GM21717 (cell line): ENCODE measurements around the gene PLEKHM1.

Experiments
- ATAC-seq: cut with Tn5 transposase; IDR thresholded peaks from one replicate; pipeline ENCODE4 v1.9.1; 2021; ENCODE audit warnings: mild to moderate bottlenecking, moderate library complexity; ENCODE audit not compliant: unreplicated experiment

Gene PLEKHM1

DNA sequence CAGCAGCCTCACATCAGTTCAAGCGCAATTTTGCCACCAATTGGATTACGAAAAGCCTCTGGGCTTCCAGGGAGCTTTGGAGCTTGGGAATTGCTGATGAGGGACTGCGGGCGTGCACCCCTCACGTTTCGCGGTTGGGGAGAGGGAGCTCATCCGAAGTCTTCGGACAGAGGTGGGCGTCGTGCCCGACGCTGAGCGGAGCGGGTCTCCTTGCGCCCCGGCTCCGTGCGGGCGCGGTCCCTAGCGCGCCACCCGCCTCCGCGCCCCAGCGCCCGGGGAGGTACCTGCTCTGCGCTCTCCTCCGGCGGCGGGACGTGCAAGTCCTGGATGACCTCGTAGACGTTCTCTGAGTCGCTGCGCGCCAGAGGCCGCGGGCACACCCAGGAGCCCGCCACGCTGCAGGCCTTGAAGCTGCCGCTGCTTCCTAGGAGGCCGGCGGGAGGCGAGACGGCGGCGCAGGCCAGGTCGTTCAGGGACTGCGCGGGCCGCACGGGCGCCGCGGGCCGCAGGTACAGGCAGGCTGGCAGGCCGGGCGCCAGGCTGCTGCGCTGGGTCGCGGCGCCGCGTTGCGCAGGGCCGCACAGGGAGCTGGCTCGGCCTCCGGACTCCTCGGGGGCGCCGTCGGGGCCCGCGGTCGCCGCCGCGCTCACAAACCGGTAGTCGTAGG is 61.0 kb downstream of the PLEKHM1 start:
- ATAC-seq = no peak

DNA sequence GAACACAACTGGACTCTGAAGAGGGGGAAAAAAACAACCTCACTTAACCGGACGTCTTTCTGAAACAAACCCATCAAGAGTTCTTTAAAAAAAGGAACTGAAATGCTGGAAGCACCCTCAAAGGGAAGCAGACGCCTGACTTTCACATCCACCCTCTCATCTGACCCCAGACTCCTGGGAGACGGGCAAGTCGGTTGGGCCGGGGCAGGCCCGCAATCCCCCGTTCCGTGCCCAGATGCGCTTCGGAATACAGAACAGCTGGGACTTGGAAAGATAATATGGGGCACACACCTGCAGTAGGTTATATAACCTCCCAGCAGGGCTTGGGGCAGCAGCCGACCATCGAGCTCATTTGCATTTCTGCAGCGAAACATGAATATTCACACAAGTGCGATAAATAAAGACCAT is 61.6 kb downstream of the PLEKHM1 start:
- no peak for ATAC-seq

DNA sequence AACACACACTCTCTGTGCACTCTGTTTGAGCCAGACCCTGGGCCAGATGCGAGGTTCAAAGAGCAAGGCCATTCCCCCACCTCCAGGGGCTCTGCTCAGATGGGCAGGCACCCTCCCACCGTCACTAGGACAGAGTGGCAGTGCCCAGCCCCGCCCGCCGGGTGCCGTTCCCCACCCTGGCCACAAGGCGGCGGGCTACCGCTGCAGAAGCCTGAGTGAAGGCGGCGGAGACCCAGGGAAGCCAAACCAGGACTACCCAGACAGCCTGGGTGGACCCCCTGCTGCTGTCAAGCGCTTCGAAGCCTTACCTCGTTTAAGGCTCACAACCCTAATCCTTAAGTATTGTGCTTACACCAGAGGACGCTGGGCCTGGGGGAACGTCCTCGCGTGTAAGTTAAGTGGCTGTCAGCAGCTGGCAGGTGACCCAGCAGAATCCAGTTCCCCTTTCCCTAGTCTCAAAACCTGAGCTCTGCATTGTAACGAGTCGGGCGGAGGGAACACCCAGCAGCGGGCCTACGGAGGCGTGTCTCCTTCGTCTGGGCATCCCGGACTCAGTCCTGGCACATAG is 62.4 kb downstream of the PLEKHM1 start:
- peak; percentile 38 for ATAC-seq

DNA sequence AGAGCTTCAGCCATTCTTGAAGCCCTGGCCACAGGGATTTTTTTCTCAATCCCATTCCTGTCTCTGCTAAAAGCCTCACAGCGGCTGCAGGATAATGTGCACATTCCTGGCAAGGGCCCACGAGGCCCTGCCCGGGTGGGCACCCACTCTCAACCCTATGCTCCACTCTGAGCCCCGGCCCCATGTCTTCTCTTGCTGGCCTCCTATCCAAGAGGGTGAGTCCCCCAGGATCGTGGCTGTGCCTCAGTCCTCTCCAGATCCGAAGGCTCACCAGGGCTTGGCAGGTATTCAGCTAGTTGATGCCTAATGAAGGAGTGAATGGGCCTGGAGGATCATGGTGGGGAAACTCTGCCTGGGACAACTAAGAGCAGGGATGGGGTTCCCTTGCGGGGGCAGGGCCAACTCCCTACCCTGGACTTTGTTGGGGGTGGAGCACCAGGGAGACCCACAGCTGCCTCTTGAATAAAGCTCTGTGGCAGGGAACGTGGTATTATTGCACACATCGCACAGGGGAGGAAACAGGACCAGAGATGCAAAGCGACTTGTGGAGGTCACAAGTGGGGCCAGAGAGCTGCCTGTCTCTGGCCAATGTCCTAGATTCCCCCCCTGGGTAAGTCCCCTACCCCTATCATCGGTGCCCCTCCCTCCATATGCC is 63.2 kb downstream of the PLEKHM1 start:
- no peak for ATAC-seq

DNA sequence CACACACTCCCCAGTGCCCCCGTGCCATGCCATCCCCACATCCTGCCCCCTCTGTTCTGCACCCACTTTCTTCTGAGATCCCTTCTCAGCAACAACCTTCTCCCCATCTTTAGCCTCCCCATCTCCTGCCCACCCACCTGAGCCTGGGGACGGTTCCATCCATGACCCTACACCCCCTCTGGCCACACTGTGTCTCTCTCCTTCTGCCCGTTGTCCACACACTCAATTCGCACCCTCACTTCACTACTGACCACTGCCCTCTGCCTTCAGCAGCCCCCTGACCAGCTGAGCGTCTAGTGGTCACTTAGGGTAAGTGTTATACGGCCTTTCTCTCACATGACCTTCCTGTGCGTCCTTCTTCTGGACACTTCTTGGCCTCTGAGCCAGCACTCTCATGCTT is 64.0 kb downstream of the PLEKHM1 start:
- no peak for ATAC-seq

DNA sequence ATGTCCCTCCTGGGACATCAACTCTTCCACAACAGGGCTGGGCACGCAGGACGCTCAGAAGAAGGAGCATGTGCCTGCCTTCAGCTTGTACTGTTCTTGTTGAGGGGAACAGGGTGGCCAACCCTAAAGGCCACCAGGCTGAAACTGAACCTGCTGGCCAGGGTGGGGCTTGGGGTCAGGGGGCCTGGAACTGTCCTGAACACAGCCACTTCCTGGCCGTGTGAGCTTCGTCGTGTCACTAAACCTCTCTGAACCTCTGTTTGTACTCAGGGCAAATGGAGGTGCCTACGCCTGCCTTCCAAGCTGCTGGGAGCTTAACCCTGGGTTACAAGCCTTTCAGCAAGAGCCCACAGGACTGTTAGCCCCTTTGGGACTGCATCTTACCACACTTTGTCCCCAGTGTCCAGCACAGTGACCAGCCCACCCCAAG is 64.5 kb downstream of the PLEKHM1 start:
- ATAC-seq = no peak

DNA sequence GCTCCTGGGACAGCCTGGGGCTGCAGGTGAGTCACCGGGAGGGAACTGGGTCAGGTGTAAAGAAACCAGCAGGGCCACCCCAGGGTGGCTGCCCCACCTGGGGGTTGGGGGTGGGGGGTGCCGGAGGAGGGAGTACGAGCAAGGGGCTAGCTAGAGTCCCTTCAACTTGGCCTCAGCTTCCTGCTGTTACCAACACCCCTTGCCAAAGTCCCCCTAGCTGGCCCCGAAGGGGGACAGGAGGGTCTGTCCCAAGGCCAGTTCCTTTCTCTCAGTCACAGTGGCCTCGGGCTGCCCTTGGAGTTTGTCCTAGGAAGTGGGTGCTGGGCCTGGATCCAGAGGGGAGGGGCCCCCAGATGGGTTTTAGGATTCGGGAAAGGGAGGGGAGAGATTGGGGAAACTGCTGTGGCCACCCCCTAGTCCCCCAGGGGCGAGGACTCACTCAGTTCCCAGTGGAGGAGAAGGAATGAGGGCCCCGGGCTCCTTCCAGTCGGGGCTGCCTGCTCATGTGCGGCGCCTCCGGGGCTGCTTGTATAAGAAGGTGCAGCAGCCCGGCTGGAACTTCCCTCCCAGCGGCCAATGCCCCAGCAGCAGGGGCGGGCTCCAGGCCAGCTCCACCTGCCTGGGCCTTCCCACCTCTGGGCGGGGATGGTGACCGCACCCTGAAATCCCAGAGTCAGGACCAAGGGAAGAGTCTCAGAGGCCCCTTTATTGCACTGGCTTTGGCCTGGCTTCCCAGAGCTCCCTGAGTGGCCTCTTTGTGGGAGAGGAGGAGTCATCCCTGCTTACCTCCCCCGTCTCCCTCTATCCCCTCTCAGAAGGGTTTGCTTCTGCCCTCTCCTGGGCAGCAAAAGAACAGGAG is 65.2 kb downstream of the PLEKHM1 start:
- no peak for ATAC-seq

DNA sequence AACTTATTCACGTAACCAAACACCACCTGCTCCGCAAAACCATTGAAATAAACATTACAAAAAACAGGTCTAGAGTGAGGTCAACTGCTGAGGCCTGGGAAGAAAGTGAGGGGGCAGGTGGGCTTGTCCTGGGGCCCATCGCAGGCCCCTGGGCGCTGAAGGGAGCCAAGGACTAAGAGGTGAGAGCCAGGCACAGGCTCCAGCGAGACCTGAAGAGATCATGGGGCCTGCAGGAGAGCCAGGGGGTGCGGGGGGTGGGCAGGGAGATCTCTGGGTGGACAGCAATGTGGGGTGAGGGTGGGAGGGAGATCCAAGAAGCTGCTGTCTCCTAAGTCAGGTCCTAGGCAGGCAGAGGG is 65.8 kb downstream of the PLEKHM1 start:
- no peak for ATAC-seq

DNA sequence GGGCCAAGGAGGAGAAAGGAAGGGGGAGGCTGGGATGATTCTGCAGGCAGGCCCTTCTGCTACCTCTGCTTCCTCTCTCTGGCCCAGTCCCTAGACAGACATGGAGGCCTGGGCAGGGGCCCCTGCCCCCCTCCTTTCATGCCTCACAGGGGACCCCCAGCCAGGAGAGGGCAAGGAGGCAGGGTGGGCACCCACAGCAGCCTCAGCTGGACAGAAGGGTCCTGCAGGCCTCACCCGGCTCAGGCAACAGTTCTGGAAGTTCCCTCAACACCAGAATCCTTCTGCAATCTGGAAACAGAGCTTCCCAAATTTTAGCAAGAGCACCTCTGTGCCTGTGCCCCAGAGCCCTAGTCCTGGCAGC is 66.6 kb downstream of the PLEKHM1 start:
- no peak for ATAC-seq

DNA sequence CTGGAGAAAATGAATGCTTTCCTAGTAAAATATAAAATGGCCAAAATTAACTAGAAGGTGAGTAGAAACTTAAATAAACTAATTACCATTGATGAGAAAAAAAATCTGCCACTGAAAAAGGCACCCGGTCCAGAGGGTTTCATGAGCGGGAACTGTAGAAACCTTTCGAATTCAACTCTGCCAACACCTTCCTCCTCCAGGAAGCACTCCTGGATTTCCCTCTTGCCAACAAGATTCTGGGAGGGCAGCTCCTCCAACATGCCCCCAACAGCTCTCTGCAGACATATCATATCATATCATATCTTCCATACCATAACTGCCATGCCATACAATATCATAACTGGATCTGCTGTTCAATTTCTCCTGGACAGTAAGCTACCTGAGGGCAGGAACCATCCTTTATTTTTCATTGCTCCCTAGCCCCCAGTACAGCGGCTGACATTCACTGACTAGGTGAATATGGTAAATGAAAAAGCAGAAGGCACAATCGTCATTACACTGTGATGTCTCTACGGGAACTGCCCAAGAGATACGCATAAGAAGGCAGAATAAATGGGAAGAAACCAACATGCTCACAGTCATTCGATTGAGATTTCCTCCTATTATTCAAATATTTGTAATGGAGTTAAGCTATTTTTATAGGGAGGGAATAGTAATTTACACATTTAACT is 67.1 kb downstream of the PLEKHM1 start:
- ATAC-seq = no peak

DNA sequence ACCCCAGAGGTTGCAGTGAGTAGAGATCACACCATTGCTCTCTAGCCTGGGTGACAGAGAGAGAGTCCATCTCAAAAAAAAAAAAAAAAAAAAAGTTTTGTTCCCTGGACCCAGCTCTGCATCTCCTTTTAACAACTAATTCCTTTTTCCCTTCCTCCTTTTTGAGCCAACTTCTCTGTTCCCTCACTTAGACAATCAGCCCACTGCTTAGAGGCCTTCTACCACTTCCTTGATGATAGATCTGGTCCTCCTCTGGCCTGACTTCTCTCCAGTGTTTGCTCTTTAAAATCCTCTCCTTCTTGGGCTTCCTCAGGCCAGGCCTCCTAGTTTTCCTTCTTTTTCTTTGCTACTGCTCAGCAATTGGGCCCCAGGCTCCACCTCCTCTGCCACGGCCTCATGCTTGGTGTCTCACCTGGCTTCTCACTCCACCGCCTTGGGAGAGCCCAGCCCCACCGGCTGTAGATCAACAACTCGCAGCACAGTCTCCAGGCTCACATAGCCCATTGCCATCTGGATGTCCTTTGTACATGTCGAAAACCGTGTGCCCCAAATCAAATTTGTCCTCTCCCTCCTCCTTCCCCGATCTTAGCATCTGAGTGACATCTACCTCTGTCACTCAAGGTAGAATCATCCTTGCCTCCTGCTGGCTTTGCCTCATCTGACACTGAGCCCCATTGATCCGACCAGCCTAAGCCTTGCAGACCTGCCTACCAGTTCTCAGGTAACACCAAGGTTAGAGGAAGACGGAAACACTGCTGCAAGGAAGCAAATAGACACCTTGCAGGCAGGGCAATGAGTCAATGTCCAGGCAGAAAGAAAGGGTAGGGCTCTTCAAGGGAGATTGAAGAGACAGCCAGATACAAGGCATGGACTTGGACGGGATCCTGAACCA is 75.3 kb downstream of the PLEKHM1 start:
- no peak for ATAC-seq

DNA sequence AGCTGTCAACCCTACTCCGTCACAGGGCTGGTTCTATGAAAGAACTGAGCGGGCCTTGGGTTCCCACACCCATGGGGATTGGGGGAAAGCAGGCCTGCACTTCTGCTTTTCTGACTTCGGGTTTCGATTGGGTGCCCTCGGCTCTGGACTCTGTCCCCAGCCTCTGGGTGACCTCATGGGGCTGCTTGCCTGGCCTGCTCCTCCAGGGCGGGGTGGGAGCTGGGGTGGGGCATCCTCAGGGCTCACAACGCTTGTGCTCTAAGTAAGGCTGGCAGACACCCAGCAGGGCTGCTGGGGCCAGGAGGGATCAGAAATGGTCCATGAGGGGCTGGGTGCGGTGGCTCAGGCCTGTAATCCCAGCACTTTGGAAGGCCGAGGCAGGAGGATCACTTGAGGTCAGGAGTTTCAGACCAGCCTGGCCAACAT is 77.0 kb downstream of the PLEKHM1 start:
- ATAC-seq = no peak

DNA sequence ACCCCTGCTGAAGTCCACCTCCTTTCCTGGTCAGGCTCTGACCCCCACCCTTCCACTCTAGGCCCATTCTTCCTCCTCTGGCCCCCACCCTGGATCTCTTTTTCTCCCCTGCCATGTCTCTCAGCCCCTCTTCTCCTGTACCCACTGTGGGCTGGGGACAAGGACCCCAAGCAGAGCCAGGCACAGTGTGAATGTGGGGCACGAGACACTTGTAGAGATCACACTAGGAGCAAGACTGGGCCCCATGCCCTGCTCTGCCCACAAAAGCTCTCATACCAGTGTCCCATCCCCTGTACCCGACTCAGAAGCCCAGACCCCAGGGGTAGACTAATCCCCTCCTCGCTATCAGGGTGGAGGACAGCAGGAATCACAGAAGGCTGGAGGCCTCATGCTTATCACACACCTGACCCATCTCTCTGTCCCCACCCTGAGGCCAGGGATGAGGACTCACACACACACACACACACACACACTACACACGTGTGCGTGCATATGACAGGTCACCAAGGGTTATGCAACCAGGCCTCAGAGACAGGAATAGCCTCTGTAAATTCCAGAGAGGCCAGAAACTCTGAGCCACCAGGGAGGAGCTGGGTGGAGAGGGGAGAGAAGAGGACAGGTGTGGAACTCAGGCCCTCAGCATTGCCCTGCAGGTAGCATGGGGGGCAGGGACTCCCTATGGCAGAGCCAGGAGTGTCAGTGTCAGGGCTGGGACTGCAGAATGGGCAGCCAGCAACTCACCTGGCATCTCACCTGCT is 79.0 kb downstream of the PLEKHM1 start:
- no peak for ATAC-seq

DNA sequence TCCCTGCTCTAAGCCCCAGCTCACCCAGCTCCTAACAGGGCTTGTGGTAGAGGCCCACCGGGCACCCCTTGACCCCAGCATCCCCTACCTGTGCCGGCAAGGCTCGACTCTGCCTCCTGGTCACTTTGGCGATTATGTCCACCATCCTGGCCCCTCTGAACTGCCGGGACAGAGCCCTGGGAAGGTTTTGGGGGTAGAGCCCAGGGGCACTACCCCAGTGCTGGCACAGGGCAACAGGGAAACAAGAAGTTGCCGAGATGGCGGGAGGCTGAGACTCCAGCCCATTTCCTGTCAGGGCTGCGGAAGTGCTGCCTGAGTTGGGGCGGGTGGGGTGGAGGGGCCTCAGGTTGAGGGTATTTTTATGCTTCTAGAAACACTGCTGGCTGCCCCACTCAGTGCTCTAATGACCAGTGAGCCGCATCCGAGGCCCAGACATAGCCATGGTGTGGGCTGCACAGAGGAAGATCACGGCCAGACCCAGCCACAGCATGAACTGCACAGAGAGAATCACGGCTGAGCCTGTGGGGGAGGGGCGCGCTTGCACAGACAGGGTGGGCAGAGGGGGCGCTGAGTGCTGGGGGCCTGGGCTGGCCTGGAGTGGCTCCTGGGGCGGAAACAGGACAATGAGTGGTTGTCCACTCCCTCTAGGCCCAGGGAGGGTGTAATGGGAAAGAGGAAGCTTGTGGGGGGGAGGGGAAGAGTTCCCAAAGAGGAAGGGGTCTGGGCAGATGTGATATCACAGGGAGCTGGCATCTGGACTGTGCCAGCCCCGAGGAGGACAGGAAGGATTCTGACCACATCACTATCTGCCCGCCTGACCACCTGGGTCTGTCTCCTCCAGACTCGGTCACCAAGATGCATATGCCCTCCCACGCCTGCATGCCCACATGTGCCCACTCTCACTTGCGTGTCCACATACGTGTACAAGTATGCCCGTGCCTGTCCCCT is 80.1 kb downstream of the PLEKHM1 start:
- ATAC-seq = no peak

DNA sequence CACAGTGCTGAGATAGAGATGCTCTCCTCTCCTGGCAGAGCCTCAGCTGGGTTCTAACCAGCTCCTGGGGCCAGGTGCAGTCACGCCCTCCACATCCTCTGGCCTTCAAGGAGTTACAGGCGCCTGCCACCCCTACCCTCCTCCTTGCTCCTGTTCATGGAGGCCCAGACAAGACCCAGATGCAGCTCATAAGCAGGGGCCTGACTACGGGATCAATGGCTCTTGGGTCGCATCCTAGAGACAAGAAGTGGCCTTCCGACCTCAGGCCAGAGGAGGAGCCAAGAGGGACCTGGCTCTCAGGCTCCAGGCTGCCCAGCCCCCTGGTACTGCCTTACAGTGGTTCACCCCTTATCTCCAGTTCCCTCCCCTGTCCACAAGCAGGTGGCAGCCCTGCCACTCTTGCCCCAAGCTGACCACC is 80.9 kb downstream of the PLEKHM1 start:
- no peak for ATAC-seq

DNA sequence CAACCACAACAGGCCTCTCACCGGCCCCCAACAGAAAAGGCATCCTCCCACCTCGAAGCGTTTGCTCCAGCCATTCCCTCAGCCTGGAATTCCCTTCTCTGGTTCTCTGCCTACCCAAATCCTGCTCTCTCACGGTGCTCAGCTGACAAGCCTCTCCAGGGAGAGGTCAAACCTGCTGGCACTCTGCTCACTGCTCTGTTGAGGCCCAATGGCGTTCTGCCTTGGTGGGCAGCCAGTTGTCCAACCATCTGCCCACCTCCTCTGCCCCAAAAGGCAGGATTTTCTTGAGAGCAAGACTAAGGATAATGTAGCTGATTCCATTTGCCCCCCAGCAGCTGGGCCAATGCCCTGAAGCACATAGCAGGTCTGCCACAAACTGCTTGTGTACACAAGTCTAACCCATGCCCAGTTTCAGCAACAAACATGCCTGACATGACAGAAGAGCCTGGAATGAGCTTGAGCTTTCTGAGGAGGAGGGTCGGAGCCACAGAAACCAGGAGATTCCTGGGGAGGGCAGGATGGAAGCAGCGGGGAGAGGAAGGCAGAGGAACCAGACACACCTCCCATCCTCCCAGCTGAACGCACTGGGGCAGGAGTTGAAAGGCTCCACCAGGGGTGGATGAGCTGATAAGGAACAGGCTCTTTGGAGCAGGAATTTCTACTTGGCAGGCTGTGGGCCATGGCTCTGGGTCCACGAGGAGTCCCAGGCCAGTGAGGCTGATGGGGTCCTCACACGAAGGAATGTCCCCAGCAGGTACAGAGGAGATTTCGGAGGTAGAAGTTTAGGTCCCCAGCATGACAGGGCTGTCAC is 81.7 kb downstream of the PLEKHM1 start:
- ATAC-seq = no peak

DNA sequence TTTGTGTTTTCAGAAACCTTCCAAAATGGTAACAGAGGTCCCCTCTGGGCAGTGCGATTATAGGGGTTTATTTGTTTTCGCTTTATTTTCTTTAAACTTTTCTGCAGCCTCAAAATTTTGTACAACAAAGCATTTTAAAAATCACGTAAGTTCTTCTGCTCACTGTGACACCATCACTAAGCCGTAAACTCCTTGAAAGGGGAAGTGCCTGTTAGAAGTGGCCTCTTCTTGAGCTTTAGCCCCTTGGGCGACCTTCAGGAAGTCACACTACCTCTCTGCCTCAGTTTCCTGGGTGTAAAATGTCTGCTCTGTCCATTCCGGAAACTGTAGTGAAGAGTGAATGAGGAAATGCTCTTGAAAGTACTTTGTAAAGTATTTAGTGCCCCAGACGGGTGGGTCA is 84.4 kb downstream of the PLEKHM1 start:
- ATAC-seq = no peak
